NCI-H187 (cell line): ENCODE data around the gene NLRP6.
"Not testable (repeated sequence)": the region's sequence is repeated elsewhere in the genome, so short reads cannot be mapped to it uniquely, and the experiment has no call there.

Source experiments
- DNase-seq, 2 experiments: peaks; one replicate each; lab custom pipeline; 2025; lab: John Stamatoyannopoulos, UW

The NLRP6 gene

DNA sequence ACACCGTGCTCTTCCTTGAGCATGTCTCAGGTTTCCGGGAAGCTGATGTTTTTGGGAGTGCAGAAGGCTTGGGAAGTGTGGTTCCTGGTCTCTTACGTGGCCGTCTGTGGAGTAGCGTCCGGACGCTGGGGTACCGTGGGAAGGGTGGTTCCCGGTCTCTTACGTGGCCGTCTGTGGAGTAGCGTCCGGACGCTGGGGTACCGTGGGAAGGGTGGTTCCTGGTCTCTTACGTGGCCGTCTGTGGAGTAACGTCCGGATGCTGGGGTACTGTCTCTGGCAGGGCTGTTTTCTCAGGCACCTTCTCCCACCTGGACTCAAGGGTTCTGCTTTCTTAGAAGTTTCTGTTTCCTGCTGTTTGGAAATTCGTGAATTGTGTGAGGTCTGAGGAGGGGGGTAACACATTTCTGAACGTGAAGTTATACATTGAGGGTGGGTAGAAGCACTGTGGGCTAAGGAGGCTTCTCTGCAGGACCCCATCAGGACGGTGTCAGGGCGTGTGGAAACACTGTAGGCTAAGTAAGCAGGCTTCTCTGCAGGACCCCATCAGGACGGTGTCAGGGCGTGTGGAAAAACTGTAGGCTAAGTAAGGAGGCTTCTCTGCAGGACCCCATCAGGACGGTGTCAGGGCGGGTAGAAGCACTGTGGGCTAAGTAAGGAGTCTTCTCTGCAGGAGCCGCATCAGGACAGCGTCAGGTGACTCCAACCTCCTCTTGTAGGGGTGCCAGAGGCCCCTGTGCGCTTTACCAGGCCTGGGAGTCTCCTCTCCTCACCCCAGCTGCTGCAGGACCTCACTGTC is 47.8 kb downstream of the NLRP6 start:
- no peak for DNase-seq

DNA sequence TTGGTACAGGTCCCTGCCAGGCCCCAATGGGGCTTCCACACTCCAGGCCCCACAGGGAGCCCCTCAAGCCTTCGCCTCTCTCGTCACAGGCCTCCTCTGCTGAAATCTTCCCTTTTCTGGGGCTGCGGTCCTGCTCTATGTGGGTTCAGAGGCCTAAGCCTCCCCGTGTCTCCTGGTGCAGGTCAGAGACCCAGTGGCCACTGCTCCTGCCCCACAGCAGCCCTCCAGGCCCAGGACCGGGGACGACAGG is 48.3 kb downstream of the NLRP6 start:
- DNase-seq, result no peak

DNA sequence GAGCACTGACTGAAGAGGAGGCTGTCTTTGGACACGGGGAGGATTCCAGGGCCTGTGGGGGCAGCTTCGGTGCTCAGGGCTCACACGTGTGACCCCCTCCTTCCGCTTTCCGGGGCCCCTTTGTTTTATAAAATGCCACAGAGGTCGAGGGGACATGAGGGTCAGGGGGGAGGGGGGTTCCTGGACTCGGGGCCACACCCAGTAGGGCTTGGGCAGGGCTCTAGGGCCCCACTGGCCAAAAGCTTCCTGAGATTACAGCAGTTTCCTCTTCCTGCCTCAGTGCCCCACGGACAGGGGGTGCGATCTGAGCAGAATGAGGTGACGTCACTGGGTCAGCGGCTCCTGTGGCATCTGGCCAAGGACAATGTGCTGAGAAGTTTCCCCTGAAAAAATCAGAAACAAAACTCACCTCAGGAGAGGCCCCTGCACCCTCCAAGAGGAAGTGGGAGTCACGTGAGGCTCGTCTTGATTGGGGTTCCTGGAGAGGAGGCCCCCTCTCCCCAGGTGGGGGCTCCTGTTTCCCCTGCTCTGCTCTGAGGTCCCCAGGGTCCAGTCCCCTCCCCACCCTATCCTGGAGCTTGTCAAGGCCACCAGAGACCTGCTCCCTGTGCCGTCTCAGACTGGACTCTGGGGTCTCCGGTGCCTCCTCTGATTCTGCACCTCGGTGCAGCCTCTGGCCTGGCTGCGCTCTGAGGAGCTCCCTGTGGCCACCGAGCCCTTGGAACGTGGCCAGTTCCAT is 48.8 kb downstream of the NLRP6 start:
- no peak for DNase-seq

DNA sequence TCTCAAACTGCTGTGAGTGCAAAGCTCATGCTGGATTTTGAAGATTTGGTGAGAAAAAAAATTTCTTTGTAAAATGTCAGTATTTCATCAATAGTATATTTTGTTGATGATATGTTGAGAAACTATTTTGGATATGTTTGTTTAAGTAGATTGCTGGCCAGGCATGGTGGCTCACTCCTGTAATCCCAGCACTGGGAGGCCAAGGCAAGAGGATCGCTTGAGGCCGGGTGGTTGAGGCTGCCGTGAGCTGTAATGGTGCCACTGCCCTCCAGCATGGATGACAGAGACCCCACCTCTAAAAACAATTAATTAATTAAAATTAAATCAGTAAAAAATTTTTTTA is 49.3 kb downstream of the NLRP6 start:
- DNase-seq, result no peak

DNA sequence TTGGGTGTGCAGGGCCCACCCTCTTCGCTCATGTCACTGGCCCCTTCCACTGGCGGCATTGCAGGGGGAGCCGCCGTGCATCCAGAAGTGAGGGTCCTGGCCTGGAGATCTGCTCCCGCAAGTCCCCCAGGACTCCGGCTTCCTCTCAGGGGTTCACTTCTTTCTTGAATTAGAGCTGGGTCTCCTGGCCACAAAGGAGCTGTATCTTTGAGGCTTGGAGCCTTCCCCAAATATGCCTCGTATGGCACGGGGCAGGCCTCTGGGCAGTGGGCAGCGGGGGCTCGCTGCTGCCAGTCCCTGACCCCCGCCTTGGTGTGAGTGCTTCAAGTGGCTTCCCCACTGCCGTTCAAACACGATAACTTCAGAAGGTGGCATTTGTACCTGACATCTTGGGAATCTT is 49.8 kb downstream of the NLRP6 start:
- no peak for DNase-seq

DNA sequence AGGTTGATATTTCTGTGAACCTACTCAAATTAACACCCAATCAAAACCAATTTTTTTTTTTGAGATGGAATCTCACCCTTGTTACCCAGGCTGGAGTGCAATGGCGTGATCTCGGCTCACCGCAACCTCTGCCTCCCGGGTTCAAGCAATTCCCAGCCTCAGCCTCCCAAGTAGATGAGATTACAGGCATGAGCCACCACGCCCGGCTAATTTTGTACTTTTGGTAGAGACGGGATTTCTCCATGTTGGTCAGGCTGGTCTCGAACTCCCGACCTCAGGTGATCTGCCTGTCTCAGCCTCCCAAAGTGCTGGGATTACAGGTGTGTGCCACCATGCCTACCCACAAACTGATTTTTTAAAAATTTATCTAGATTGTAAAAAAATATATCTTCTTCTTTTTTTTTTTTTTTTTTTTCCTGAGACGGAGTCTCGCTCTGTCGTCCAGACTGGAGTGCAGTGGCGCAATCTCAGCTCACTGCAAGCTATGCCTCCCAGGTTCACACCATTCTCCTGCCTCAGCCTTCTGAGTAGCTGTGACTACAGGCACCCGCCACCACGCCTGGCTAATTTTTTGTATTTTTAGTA is 50.4 kb downstream of the NLRP6 start:
- DNase-seq, result not testable (repeated sequence)

DNA sequence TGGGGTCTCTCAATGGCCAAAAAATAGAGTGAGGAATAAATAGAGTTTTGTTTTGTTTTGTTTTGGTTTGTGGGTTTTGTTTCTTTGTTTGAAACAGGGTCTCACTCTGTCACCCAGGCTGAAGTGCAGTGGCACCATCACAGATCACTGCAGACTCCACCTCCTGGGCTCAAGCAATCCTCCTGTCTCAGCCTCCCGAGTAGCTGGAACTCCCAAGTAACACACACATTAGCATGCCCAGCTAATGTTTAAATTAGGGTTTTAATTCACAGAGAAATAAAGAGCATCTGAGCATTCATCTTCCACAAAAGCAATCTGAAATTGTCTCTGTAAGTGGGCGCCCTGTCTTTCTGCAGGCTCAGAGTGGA is 51.7 kb downstream of the NLRP6 start:
- DNase-seq, result no peak

DNA sequence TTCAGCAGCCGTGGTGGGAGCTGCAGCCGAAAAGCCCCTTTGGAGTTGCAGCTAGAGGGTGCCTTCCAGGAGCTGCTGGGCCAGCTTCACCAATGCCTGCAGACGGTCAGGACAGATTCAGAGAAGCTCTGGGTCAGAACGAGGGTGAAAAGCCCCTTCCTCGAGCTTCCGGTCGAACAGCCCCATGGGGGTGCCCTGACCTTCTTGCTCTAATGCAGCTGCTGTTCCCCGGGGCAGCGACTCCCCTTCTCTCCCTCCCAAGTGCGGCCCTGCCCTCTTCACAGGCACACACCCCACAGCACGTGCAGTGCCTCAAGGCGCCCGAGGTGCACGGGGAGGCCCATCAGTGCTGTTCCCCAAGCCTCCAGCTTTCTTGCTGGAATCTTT is 52.1 kb downstream of the NLRP6 start:
- no peak for DNase-seq

DNA sequence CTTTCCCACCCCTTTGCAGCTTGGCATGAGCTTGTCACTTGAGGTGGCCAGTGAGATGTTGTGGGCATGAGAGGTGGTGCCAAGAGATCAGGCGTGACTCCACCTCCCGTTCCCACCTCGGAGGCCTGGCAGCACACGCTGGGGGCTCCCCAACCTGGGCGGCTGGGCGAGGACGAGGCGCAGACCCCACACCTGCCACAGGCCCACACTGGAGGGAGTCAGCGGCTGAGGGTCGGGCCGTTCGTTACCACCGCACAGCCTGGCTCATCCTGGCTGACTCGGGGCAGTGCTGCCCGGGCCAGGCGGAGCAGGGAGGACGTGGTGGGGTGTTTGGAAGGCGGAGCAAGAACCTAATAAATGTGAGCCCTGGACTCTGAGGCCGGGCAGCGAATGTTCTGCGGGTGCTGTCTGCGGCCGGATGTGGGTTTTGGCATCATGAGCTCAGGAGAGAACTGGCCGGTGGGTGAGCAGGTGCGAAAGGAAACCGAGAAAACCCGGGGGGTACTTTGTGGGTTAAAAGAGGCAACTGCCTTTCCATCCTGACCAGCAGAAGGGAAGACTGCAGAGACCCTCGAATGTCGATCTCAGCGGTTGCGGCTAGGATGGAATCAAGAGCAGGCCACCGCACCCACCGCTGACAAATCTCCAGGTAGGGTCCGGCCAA is 52.6 kb downstream of the NLRP6 start:
- DNase-seq, result no peak

DNA sequence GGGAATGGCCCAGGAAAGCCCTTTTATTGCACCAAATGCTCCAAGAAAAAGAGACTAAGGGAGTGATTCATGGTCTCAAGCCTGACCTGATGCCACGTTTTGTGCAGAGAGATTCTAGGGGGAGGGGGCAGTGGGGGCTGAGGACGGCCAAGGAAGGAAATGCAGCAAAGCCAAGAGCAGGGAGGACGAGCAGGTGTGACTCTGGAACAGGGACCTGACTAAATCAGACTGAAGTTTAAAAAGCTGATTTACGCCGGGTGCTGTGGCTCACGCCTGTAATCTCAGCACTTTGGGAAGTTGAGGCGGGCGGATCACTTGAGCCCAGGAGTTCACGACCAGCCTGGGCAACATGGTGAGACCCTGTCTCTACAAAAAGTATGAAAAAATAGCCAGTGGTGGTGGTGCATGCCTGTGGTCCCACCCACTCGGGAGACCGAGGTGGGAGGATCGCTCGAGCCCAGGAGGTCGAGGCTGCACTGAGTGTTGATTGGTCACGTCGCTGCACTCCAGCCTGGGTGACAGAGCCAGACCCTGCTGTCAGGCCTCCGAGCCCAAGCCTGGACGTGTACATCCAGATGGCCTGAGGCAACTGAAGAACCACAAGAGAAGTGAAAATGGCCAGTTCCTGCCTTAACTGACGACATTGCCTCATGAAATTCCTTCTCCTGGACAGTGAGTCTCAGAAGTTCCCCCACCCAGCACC is 53.3 kb downstream of the NLRP6 start:
- DNase-seq, result no peak

DNA sequence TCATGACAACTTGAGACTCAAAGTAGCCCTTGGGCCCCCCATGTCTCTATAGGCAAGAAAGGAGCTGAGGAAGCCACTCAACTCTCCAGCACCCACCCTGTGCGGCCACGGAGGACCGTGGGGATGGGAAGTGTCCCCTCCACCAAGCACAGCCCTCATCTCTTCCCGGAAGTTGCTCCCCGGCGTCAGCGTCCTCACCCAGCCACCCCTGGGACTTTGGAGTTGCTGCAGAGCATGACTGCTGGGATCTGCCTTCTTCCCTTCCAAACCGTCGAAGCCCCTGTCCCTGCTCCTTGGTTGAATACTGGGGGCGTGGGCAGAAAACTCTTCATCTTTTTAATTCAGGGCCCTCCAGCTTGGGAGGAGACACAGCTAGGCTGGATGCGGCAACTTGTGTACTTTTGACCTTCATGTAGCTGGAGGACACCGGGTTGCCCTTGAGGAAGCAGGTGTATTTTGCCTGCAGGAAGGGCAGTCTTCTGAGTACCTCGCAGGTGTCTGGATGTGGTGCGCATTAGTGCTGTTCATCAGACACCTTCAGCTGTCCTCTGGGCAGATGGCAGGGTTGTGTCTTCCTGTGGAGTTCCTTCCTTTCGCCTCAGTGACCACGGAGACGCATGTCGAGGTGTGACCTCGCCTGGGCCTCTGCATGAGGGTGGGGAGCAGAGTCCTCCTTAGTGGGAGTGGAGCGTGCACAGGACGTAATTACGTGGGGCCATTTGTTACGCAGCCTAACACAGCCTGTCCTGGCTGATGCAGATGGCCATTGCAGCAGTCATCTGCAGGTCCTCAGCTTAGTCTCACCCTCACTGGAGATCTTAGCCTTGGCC is 54.7 kb downstream of the NLRP6 start:
- DNase-seq, result no peak

DNA sequence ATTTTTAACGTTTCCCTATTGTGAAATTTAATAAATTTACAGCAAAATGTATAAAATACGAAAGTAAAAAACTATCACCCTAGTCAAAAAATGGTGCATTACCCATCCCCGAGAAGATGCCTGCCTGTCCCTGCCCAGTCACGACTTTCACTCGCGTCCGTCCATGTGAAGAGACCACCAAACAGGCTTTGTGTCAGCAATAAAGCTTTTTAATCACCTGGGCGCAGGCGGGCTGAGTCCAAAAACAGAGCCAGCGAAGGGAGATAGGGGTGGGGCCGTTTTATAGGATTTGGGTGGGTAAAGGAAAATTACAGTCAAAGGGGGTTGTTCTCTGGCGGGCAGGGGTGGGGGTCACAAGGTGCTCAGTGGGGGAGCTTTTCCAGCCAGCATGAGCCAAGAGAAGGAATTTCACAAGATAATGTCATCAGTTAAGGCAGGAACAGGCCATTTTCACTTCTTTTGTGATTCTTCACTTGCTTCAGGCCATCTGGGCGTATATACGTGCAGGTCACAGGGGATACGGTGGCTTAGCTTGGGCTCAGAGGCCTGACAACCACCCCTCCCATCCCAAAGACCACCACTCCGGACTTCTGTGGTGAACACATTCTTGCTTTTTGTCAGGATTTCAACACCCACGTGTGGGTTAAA is 55.5 kb downstream of the NLRP6 start:
- DNase-seq, result not testable (repeated sequence)

DNA sequence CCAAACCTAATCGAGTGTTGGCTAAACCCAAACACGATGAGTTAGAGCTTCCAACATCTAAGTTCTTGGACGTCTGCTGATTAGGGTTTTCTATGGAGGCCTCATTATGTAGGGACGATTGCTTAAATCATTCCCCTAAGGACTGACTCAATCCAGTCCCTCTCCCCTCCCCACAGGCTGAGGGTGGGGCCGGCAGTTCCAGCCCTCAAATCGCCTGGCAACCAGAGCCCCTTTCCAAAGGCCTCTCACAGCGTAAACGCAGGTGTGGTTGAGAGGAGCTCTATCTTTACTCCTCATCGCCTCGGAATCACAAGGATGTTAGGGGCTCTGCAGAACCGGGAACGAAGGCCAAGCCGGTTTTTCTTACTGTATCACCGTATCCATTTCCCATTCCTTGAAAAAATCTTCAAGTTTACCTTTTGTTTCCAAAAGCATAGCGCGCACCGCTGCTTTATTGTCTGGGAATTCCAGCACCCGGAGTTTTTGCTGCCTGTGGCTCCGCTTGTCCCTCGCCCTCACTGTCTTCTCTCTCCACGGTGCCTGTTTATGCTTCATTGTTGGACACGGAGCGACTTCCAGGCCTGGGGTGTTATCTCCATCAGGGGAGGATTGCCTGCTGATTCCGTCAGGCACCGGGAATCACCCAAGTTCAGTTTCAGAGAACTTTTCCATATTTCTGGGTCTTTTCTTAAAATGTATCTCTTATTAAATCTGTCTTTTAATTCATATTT is 56.2 kb downstream of the NLRP6 start:
- peak in 1 of 2 experiments; percentile 17 for DNase-seq
